Epithelial cell of esophagus (primary cell): ENCODE results near the gene LY86.

Experiments
- DNase-seq: peaks from one replicate; pipeline ENCODE4 v3.0.0; 2010; ENCODE audit warnings: low read depth
- H3K4me3 ChIP-seq: 2 replicates; pipeline ENCODE4 v1.5.1; 2011; ENCODE audit warnings: mild to moderate bottlenecking, low read length, control low read depth
- CTCF ChIP-seq: IDR thresholded peaks from 2 replicates; pipeline ENCODE4 v1.5.1; 2011; ENCODE audit warnings: low read depth, mild to moderate bottlenecking, low read length, control low read depth, inconsistent platforms; ENCODE audit not compliant: insufficient read depth; ENCODE audit errors: missing control alignments

LY86 gene

GRCh38 chr6:6679633-6680032, 91.1 kb downstream of the LY86 start:
- DNase-seq: no peak
- TF ChIP-seq CTCF: no peak
- H3K4me3 ChIP-seq: no peak overlapping the region

GRCh38 chr6:6680526-6680925, 92.0 kb downstream of the LY86 start:
- H3K4me3 ChIP-seq: no peak overlapping the region
- TF ChIP-seq CTCF: no peak
- DNase-seq: no peak

- no peak for TF ChIP-seq CTCF
- no peak for DNase-seq
- no peak overlapping the region for H3K4me3 ChIP-seq
Observed at GRCh38 chr6:6681075-6681849, 92.7 kb downstream of the LY86 start.

- no peak for TF ChIP-seq CTCF
- DNase-seq: no peak
- H3K4me3 ChIP-seq: no peak overlapping the region
Observed at GRCh38 chr6:6682225-6682624, 93.7 kb downstream of the LY86 start.

- no peak overlapping the region for H3K4me3 ChIP-seq
- no peak for TF ChIP-seq CTCF
- DNase-seq: no peak
Observed at GRCh38 chr6:6683969-6684833, 95.7 kb downstream of the LY86 start.

- TF ChIP-seq CTCF: no peak
- no peak for DNase-seq
- H3K4me3 ChIP-seq: no peak overlapping the region
Observed at GRCh38 chr6:6685249-6686040, 96.9 kb downstream of the LY86 start.
